Stimulated activated naive CD8-positive, alpha-beta T cell treated with anti-CD3 and anti-CD28 coated beads, Interleukin-15, Interleukin-2, amounts not matched to agents 100 ng/mL and 50 ng/mL, for 24 hours (primary cell): ENCODE measurements around the gene XBP1.
"Not testable (repeated sequence)": the region's sequence is repeated elsewhere in the genome, so short reads cannot be mapped to it uniquely, and the experiment has no call there.

Experiments
- H3K27ac Mint-ChIP-seq: one replicate; pipeline ENCODE4 v1.8.0; 2021; ENCODE audit warnings: mild to moderate bottlenecking, mixed read lengths
- H3K27me3 Mint-ChIP-seq: one replicate; pipeline ENCODE4 v1.8.0; 2021; ENCODE audit warnings: mixed read lengths
- H3K36me3 Mint-ChIP-seq: one replicate; pipeline ENCODE4 v1.8.0; 2021; ENCODE audit warnings: low read depth, mixed read lengths
- H3K4me1 Mint-ChIP-seq: one replicate; pipeline ENCODE4 v1.8.0; 2021; ENCODE audit warnings: low read depth, mixed read lengths
- H3K4me3 Mint-ChIP-seq: one replicate; pipeline ENCODE4 v1.8.0; 2021; ENCODE audit warnings: mild to moderate bottlenecking, mixed read lengths
- H3K9me3 Mint-ChIP-seq: one replicate; pipeline ENCODE4 v1.8.0; 2021; ENCODE audit warnings: mixed read lengths

Gene XBP1

DNA sequence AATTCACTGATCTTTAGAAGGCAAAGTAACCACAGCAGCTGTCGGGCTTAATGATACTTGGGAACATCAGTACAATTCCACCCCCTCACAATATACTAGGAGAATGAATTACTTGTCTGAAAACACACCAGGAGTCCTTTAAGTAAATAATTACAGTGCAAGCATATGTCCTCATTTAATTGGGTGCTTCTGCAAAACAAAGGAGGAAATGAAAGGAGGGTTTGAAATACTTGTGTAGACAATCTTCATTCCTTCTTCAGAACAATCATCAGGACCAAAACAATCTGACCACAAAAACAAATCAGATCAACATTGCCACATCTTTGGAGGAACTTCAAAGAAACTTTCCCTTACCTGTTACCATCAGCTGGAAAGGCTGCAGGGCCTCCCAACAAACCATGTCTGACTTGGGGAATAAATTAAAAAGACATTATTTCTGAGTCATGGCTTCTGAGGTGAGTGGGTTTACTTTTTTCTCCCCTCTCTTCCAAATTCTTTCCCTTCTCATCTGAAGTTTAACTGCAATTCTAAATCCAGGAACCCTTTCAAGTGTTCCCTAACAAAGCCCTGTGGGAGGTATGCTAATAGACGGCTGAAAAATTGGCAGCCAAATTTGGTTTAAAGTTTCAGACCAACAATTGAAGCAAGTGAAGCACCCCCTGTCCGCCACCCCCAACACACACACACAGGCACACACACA, 40.4 kb downstream of the XBP1 start:
- H3K4me1 Mint-ChIP-seq, result peaks cover 9% of the 10 kb centered on the region
- no peak overlapping the region for H3K27ac Mint-ChIP-seq
- no peaks in the 10 kb centered on the region for H3K27me3 Mint-ChIP-seq
- no peaks in the 10 kb centered on the region for H3K9me3 Mint-ChIP-seq
- H3K4me3 Mint-ChIP-seq, result no peak overlapping the region
- peaks cover 4% of the 10 kb centered on the region for H3K36me3 Mint-ChIP-seq

DNA sequence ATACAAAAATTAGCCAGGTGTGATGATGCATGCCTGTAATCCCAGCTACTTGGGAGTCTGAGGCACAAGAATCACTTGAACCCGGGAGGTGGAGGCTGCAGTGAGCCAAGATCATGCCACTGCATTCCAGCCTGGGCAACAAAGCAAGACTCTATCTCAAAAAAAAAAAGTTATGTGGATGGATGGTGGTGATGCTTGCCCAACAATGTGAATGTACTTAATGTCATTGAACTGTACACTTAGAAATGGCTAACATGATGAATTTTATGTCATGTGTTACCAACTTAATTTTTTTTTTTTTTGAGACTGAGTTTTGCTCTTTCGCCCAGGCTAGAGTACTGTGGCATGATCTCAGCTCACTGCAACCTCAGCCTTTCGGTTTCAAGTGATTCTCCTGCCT, 45.9 kb downstream of the XBP1 start:
- H3K4me1 Mint-ChIP-seq, H3K27ac Mint-ChIP-seq, H3K9me3 Mint-ChIP-seq, H3K27me3 Mint-ChIP-seq, H3K4me3 Mint-ChIP-seq: not testable (repeated sequence)
- H3K36me3 Mint-ChIP-seq, result peaks cover 23% of the 10 kb centered on the region

DNA sequence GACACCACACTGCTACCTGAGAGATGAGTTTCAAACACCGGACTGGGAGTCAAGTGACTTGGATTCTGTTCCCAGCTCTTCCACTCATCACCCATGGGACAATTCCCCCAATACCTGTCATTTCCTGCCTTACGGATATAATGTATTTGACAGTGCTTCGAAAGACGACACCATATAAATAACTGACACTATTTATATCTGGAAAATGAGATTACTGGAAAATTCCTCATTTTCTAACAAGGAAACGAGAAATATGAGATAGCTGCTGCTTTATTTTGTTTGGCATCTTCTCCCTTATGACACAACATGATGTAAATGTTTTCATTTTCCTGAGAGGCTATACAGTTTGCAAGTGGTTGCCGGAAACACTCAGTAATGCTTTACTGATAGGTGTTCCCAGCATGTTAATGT, 49.9 kb downstream of the XBP1 start:
- no peak overlapping the region for H3K27ac Mint-ChIP-seq
- peaks cover 48% of the 10 kb centered on the region for H3K36me3 Mint-ChIP-seq
- no peak overlapping the region for H3K4me3 Mint-ChIP-seq
- no peaks in the 10 kb centered on the region for H3K27me3 Mint-ChIP-seq
- H3K4me1 Mint-ChIP-seq, result peaks cover 18% of the 10 kb centered on the region
- H3K9me3 Mint-ChIP-seq, result no peaks in the 10 kb centered on the region
